GM10248 (cell line): ENCODE measurements around the gene SPECC1.

Experiments
- CTCF ChIA-PET: fragments of 300-600 bp; sonication (Branson Sonifier 250); formaldehyde crosslinking; extraction: SDS; loops from one replicate; lab custom pipeline; 2021; ENCODE audit warnings: antibody characterized with exemption; lab: Yijun Ruan, JAX
- POLR2A ChIA-PET: fragments of 350-650 bp; sonication (Branson Sonifier 250); formaldehyde crosslinking; extraction: SDS; loops from one replicate; lab custom pipeline; 2020; ENCODE audit warnings: antibody characterized with exemption; lab: Yijun Ruan, JAX
- DNase-seq: peaks from one replicate; pipeline ENCODE4 v3.0.0; 2012; ENCODE audit errors: extremely low spot score
- TF ChIP-seq, protein P1 (sequence below): IDR thresholded peaks from 2 replicates; pipeline ENCODE4 v1.5.1; 2012; ENCODE audit warnings: mild to moderate bottlenecking, low read depth; ENCODE audit errors: extremely low read depth, missing control alignments, control extremely low read depth

Gene SPECC1

GRCh38 chr17:20228410-20228809 lies 219.3 kb downstream of the SPECC1 start:
- CTCF ChIA-PET = interaction anchor here (1.0 to 3.1 kb wide), 8 partner anchors 7 to 103 kb away, joined by 3 to 22 read pairs (median 6); no protein-coding TSS in a partner anchor
- no peak for DNase-seq
- TF ChIP-seq, protein P1, sequence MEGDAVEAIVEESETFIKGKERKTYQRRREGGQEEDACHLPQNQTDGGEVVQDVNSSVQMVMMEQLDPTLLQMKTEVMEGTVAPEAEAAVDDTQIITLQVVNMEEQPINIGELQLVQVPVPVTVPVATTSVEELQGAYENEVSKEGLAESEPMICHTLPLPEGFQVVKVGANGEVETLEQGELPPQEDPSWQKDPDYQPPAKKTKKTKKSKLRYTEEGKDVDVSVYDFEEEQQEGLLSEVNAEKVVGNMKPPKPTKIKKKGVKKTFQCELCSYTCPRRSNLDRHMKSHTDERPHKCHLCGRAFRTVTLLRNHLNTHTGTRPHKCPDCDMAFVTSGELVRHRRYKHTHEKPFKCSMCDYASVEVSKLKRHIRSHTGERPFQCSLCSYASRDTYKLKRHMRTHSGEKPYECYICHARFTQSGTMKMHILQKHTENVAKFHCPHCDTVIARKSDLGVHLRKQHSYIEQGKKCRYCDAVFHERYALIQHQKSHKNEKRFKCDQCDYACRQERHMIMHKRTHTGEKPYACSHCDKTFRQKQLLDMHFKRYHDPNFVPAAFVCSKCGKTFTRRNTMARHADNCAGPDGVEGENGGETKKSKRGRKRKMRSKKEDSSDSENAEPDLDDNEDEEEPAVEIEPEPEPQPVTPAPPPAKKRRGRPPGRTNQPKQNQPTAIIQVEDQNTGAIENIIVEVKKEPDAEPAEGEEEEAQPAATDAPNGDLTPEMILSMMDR = no peak
- POLR2A ChIA-PET = no interaction called here

- CTCF ChIA-PET = interaction anchor here (1.0 to 3.1 kb wide), 5 partner anchors 10 to 89 kb away, joined by 3 to 15 read pairs (median 4); no protein-coding TSS in a partner anchor
- TF ChIP-seq, protein P1 = no peak
- POLR2A ChIA-PET = no interaction called here
- DNase-seq = no peak
Measured at GRCh38 chr17:20228860-20229259, 219.7 kb downstream of the SPECC1 start.

- TF ChIP-seq, protein P1 = no peak
- CTCF ChIA-PET = no interaction called here
- no peak for DNase-seq
- POLR2A ChIA-PET = no interaction called here
Measured at GRCh38 chr17:20230924-20231323, 221.8 kb downstream of the SPECC1 start.

GRCh38 chr17:20232611-20233010 lies 223.5 kb downstream of the SPECC1 start:
- TF ChIP-seq, protein P1 = no peak
- ChIA-PET POLR2A (no interaction called here), CTCF (interaction anchor here (0.8 to 1.4 kb wide), 6 partner anchors 9 to 88 kb away, joined by 3 to 4 read pairs (median 3); no protein-coding TSS in a partner anchor)

GRCh38 chr17:20234276-20234675 lies 225.1 kb downstream of the SPECC1 start:
- no peak for DNase-seq
- CTCF ChIA-PET = interaction anchor here (1.1 to 2.2 kb wide), 2 partner anchors 7 to 11 kb away, joined by 4 to 12 read pairs; no protein-coding TSS in a partner anchor
- POLR2A ChIA-PET = no interaction called here
- TF ChIP-seq, protein P1 = no peak

More at GRCh38 chr17:20232611-20233010, 223.5 kb downstream of the SPECC1 start:
- no peak for DNase-seq

DNA sequence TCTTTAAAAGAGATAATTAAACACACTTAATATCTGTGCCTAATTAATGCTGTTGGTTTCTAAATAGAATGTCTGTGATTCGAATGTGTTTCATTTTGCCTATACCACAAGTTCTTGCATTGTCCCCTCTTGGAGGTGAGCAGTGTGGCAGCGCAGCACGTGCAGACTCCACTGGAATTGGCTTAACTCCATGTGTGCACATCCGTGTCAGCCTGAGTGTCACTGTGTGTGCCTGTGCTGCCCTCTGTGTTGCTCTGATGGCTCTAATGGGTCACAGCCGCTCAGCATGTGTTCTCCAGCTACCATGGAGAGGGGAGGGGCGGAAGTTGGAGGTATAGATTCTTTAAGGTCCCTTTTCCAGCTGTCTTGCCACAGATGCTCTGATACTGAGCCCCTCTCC lies 226.6 kb downstream of the SPECC1 start:
- TF ChIP-seq, protein P1 = no peak
- ChIA-PET CTCF (interaction anchor here (0.8 to 2.2 kb wide), 3 partner anchors 8 to 23 kb away, joined by 3 to 12 read pairs (median 3); no protein-coding TSS in a partner anchor), POLR2A (interaction anchor here (0.7 kb wide), 1 partner anchor 1051 kb away, joined by 4 read pairs; no protein-coding TSS in a partner anchor)
- no peak for DNase-seq
